Right lobe of liver (tissue), 4 donors: ENCODE data around the gene CASQ2.

ENCODE experiments used
- CTCF ChIP-seq, 4 donors: fragments of 200-600 bp in 3 of 4; fragments of 450-650 bp in 1 of 4; IDR thresholded peaks; one replicate each; pipeline versions ENCODE4 v1.5.1 to v1.8.0; 2016 to 2022; ENCODE audit warnings: antibody characterized with exemption in 4 of 4, mild to moderate bottlenecking in 2 of 4
- POLR2A ChIP-seq: fragments of 450-650 bp; IDR thresholded peaks from one replicate; pipeline ENCODE4 v1.6.1; 2017; ENCODE audit warnings: antibody characterized with exemption, mild to moderate bottlenecking
- donor health status: DM: no; HTN: no; CAD: no.
- donor health status: DM: no; HTN: no; CAD: no.
- donor health status: DM: no; HTN: yes; CAD: no.

- no peak for TF ChIP-seq CTCF (IDR thresholded peaks at IDR 0.05)
- TF ChIP-seq POLR2A, result no peak
Observed at GRCh38 chr1:115727706-115728249, 40.7 kb downstream of the CASQ2 start.
